ENCODE results near the gene NDUFAF2. TPM values are rescaled to one million over a fixed set of nuclear protein-coding genes. Genes with fewer than 3 reads are reported as not detected.

NDUFAF2 gene
- total and polyA plus RNA-seq, 5 donors from 2014 or later: 11.2 to 37.6 (median 34.6) TPM

DNA sequence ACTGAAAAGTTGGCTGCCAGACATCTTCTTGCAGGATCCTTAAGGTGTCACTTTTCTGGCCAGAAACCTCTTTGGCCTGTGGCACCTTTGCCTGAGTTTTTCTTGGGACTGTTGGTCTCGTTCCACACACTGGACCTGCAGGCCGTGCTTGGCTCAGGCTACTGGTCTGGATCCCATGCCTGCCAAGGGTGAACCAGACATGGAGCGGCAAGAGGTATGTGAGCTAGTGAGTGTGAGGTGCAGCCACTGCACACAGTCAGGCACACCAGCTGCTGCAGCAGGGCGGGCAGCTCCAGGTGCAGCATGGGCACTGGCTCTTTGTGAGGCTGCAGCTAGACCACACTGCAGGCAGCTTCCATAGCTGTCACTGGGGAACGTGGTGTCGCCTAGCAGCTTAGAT is 47.9 kb downstream of the NDUFAF2 start:
- Mint-ChIP-seq H3K4me3 (no peak overlapping the region), H3K36me3 (peaks cover 19% of the 10 kb centered on the region), H3K27ac (no peak overlapping the region), H3K4me1 (peaks cover 0 to 17% (median 10%) of the 10 kb centered on the region in 4 donors), H3K9me3 (peaks cover 8 to 29% (median 22%) of the 10 kb centered on the region in 7 donors), H3K27me3 (no peaks in the 10 kb centered on the region)
- Histone ChIP-seq H3K36me3 (ENCODE audit: control insufficient read depth, insufficient read depth, low read length) (peaks cover 3% of the 10 kb centered on the region), H3K27me3 (ENCODE audit: control insufficient read depth, insufficient read depth, low read length) (no peaks in the 10 kb centered on the region), H3K4me3 (ENCODE audit: low read depth, low read length) (no peak overlapping the region), H3K27ac (ENCODE audit: insufficient read depth, low read length, poor library complexity, severe bottlenecking) (no peak overlapping the region), H3K4me1 (ENCODE audit: control insufficient read depth, insufficient read depth, low read length, poor library complexity, severe bottlenecking) (no peaks in the 10 kb centered on the region), H3K9me3 (ENCODE audit: control insufficient read depth in 2 of 2, low read length in 2 of 2) (peaks cover 15 to 21% of the 10 kb centered on the region in 2 experiments)
- ATAC-seq (ENCODE audit: low read depth in 2 of 2) (no peak), DNase-seq (no peak)

DNA sequence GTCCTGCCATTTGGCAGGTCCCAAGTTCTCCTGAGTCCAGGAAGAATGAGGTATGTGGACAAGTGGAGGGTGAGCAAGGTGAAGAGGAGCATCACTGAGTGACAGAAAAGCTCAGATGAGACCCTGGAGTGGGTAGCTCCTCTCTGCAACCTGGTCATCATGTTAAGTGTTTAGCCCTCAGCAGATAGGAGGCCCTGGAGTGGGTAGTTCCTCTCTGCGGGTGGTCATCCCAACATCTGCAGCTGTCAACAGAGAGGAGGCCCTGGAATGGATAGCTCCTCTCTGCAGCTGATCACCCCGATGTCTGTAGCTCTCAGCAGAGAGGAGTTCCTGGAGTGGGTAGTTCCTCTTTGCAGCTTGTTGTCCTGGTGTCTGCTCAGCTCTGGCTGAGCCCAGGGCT is 48.4 kb downstream of the NDUFAF2 start:
- Mint-ChIP-seq H3K4me3 (no peak overlapping the region), H3K4me1 (peaks cover 0 to 17% (median 11%) of the 10 kb centered on the region in 4 donors), H3K36me3 (peaks cover 19% of the 10 kb centered on the region), H3K27me3 (no peaks in the 10 kb centered on the region), H3K9me3 (peaks cover 8 to 29% (median 22%) of the 10 kb centered on the region in 7 donors), H3K27ac (no peak overlapping the region)
- no peaks in the 10 kb centered on the region for H3K27me3 ChIP-seq (ENCODE audit: control insufficient read depth, insufficient read depth, low read length)
- H3K4me1 ChIP-seq (ENCODE audit: control insufficient read depth, insufficient read depth, low read length, poor library complexity, severe bottlenecking): no peaks in the 10 kb centered on the region
- no peak overlapping the region for H3K27ac ChIP-seq (ENCODE audit: insufficient read depth, low read length, poor library complexity, severe bottlenecking)
- H3K36me3 ChIP-seq (ENCODE audit: control insufficient read depth, insufficient read depth, low read length): peaks cover 3% of the 10 kb centered on the region
- H3K9me3 ChIP-seq (ENCODE audit: control insufficient read depth in 2 of 2, low read length in 2 of 2): peaks cover 15 to 21% of the 10 kb centered on the region in 2 experiments
- DNase-seq: no peak
- no peak for ATAC-seq (ENCODE audit: low read depth in 2 of 2)
- H3K4me3 ChIP-seq (ENCODE audit: low read depth, low read length): no peak overlapping the region

DNA sequence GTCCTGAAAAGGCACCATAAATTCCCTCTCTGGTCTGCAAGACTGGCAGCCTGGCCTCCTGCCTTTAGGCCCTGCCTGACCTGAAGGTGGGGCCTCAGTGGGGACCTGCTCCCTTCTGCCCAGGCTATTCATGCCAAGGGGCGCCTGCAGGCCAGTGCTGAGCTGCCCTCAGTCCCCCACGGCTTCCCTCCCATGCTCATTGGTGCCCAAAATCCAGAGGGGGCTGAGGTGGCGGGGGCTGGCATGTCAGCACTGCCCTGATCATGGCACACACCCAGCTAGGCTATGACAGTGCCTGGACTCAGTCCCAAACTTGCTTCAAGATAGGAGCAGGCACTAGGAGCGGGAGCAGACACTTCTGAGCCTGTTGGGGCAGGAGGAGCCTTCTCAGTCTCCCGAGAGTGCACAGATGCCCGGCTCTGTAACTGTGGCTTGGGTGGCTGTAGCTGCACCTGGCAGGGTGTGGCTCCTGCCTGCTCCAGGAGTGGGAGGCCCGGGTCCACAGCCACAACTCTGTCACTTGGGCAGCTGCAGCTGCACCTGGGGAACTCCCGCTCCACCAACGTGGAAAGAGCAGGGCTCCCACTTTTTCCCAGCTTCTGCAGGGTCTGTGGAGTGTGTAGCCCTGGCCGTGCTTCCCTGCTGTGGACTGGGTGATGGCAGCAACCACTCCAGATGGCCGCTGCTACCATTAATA is 49.0 kb downstream of the NDUFAF2 start:
- Mint-ChIP-seq H3K36me3 (peaks cover 19% of the 10 kb centered on the region), H3K4me1 (peaks cover 0 to 19% (median 11%) of the 10 kb centered on the region in 4 donors), H3K27ac (no peak overlapping the region), H3K4me3 (no peak overlapping the region), H3K27me3 (no peaks in the 10 kb centered on the region), H3K9me3 (peaks cover 8 to 25% (median 18%) of the 10 kb centered on the region in 7 donors)
- Histone ChIP-seq H3K27me3 (ENCODE audit: control insufficient read depth, insufficient read depth, low read length) (no peaks in the 10 kb centered on the region), H3K36me3 (ENCODE audit: control insufficient read depth, insufficient read depth, low read length) (peaks cover 3% of the 10 kb centered on the region), H3K9me3 (ENCODE audit: control insufficient read depth in 2 of 2, low read length in 2 of 2) (peaks cover 15 to 21% of the 10 kb centered on the region in 2 experiments), H3K27ac (ENCODE audit: insufficient read depth, low read length, poor library complexity, severe bottlenecking) (no peak overlapping the region), H3K4me3 (ENCODE audit: low read depth, low read length) (no peak overlapping the region), H3K4me1 (ENCODE audit: control insufficient read depth, insufficient read depth, low read length, poor library complexity, severe bottlenecking) (no peaks in the 10 kb centered on the region)
- ATAC-seq (ENCODE audit: low read depth in 2 of 2) (no peak), DNase-seq (no peak)

DNA sequence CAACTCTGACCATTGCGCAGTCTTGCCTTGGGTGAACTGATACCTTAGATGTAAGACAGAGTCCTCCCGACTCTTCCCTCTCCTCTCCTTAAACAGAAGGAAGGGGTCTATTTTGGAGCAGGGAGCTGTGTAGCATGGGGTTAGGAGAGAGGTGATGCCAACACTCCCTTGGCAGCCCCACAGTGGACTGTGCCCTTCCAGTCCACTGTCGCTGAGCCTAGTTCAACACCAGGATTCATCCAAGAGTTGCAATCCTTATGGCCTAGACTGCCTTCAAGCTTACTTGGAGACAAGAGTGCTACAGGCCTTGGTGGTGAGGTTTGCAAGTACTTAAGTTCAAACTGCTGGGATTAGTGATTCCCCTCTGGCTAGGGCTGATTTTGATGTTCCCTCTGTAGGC is 51.4 kb downstream of the NDUFAF2 start:
- H3K4me3 ChIP-seq (ENCODE audit: low read depth, low read length): no peak overlapping the region
- ATAC-seq (ENCODE audit: low read depth in 2 of 2): no peak
- peaks cover 6 to 11% of the 10 kb centered on the region in 2 experiments for H3K9me3 ChIP-seq (ENCODE audit: control insufficient read depth in 2 of 2, low read length in 2 of 2)
- Mint-ChIP-seq H3K4me1 (peaks cover 4 to 33% (median 19%) of the 10 kb centered on the region in 4 donors), H3K27me3 (no peaks in the 10 kb centered on the region), H3K36me3 (peaks cover 14% of the 10 kb centered on the region), H3K27ac (no peak overlapping the region), H3K4me3 (no peak overlapping the region), H3K9me3 (peaks cover 0 to 17% (median 9%) of the 10 kb centered on the region in 7 donors)
- no peak for DNase-seq
- H3K27ac ChIP-seq (ENCODE audit: insufficient read depth, low read length, poor library complexity, severe bottlenecking): no peak overlapping the region
- H3K27me3 ChIP-seq (ENCODE audit: control insufficient read depth, insufficient read depth, low read length): no peaks in the 10 kb centered on the region
- H3K4me1 ChIP-seq (ENCODE audit: control insufficient read depth, insufficient read depth, low read length, poor library complexity, severe bottlenecking): no peaks in the 10 kb centered on the region
- peaks cover 3% of the 10 kb centered on the region for H3K36me3 ChIP-seq (ENCODE audit: control insufficient read depth, insufficient read depth, low read length)

DNA sequence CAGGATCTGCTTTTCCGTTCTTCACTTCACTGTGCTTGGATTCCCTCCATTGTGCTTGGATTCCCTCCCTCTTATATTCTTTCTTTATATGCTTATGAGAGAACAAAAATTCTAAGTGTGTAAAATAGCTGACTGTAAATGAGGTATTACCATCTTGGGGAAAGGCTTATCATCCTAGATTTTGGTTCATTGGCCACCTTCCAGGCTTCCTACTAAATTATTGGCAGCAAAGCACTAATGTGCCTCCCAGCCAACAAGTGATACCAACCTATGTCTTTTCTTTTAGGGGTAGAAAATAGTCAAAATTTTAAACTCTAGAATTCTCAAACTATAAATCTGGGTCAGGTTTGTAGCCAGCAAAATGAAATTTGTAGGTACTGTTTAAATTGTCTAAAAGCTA is 52.7 kb downstream of the NDUFAF2 start:
- Mint-ChIP-seq H3K4me1 (peaks cover 5 to 40% (median 17%) of the 10 kb centered on the region in 4 donors), H3K27me3 (no peaks in the 10 kb centered on the region), H3K4me3 (no peak overlapping the region), H3K36me3 (peaks cover 5% of the 10 kb centered on the region), H3K9me3 (peaks cover 0 to 9% (median 5%) of the 10 kb centered on the region in 7 donors), H3K27ac (no peak overlapping the region)
- Histone ChIP-seq H3K9me3 (ENCODE audit: control insufficient read depth in 2 of 2, low read length in 2 of 2) (peaks cover 5 to 9% of the 10 kb centered on the region in 2 experiments), H3K4me3 (ENCODE audit: low read depth, low read length) (no peak overlapping the region), H3K4me1 (ENCODE audit: control insufficient read depth, insufficient read depth, low read length, poor library complexity, severe bottlenecking) (no peaks in the 10 kb centered on the region), H3K27me3 (ENCODE audit: control insufficient read depth, insufficient read depth, low read length) (no peaks in the 10 kb centered on the region), H3K27ac (ENCODE audit: insufficient read depth, low read length, poor library complexity, severe bottlenecking) (no peak overlapping the region), H3K36me3 (ENCODE audit: control insufficient read depth, insufficient read depth, low read length) (peaks cover 3% of the 10 kb centered on the region)
- ATAC-seq (ENCODE audit: low read depth in 2 of 2) (no peak), DNase-seq (no peak)

DNA sequence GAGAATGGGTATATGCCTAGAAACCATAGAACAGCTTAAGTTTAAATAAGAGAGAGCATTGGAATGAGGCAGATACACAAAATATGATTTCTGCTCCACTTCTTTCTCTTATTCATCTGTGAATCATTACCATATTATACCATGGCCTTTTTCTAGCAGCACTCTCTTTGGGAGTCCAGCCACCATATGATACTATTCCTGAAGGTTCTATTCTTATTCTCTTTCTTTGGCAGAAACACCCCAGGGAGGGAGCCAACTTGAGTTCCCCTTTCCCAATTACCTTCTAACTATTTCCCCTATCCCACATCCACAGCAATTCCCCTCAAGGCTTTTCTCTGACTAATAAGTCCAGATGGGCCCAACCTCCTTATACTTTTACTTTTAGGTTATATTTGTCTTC is 55.9 kb downstream of the NDUFAF2 start:
- peaks cover 0 to 3% (median 0%) of the 10 kb centered on the region in 7 donors for H3K9me3 Mint-ChIP-seq
- no peaks in the 10 kb centered on the region for H3K27me3 ChIP-seq (ENCODE audit: control insufficient read depth, insufficient read depth, low read length)
- H3K27ac ChIP-seq (ENCODE audit: insufficient read depth, low read length, poor library complexity, severe bottlenecking): no peak overlapping the region
- DNase-seq (no peak), ATAC-seq (ENCODE audit: low read depth in 2 of 2) (no peak)
- peak overlapping the region in 1 of 3 donors; percentile 20 for H3K27ac Mint-ChIP-seq
- H3K27me3 Mint-ChIP-seq: no peaks in the 10 kb centered on the region
- H3K4me3 Mint-ChIP-seq: no peak overlapping the region
- no peaks in the 10 kb centered on the region for H3K4me1 ChIP-seq (ENCODE audit: control insufficient read depth, insufficient read depth, low read length, poor library complexity, severe bottlenecking)
- H3K4me3 ChIP-seq (ENCODE audit: low read depth, low read length): no peak overlapping the region
- no peaks in the 10 kb centered on the region for H3K36me3 ChIP-seq (ENCODE audit: control insufficient read depth, insufficient read depth, low read length)
- H3K9me3 ChIP-seq (ENCODE audit: control insufficient read depth in 2 of 2, low read length in 2 of 2): no peaks in the 10 kb centered on the region
- peaks cover 3% of the 10 kb centered on the region for H3K36me3 Mint-ChIP-seq
- peaks cover 12 to 33% (median 17%) of the 10 kb centered on the region in 4 donors for H3K4me1 Mint-ChIP-seq

DNA sequence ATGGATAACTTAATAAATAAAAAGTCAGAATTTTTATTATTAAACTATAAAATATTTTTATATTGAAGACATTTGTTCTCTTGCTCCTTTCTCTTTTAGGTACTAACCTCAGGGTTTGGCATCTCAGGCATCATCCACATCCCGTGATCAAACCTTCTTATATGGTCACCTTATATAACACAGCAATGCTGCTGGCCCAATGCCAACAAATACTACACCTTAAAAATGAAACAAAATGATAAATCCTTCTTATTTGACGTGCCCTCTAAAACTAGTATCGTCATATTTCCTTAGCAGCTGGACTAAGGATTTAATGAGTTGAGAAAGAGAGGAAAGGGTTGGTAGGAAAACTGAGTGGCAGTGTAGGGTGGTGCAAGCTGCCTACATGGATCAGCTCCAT is 56.6 kb downstream of the NDUFAF2 start:
- Mint-ChIP-seq H3K4me1 (peaks cover 12 to 27% (median 17%) of the 10 kb centered on the region in 4 donors), H3K36me3 (peaks cover 3% of the 10 kb centered on the region), H3K27ac (no peak overlapping the region), H3K27me3 (no peaks in the 10 kb centered on the region), H3K9me3 (peaks cover 0 to 3% (median 0%) of the 10 kb centered on the region in 7 donors), H3K4me3 (no peak overlapping the region)
- Histone ChIP-seq H3K4me3 (ENCODE audit: low read depth, low read length) (no peak overlapping the region), H3K9me3 (ENCODE audit: control insufficient read depth in 2 of 2, low read length in 2 of 2) (no peaks in the 10 kb centered on the region), H3K36me3 (ENCODE audit: control insufficient read depth, insufficient read depth, low read length) (no peaks in the 10 kb centered on the region), H3K27ac (ENCODE audit: insufficient read depth, low read length, poor library complexity, severe bottlenecking) (no peak overlapping the region), H3K4me1 (ENCODE audit: control insufficient read depth, insufficient read depth, low read length, poor library complexity, severe bottlenecking) (no peaks in the 10 kb centered on the region), H3K27me3 (ENCODE audit: control insufficient read depth, insufficient read depth, low read length) (no peaks in the 10 kb centered on the region)
- DNase-seq (no peak), ATAC-seq (ENCODE audit: low read depth in 2 of 2) (no peak)
